ENCODE results near the gene ATG13.

ATG13 gene

GRCh38 chr11:46577058-46577457 is 40.3 kb upstream of the ATG13 start:
- TF ChIP-seq USF1 (IDR thresholded peaks at IDR 0.05), result no peak
- TF ChIP-seq CEBPB (IDR thresholded peaks at IDR 0.05), result no peak
- TF ChIP-seq FOXM1 (IDR thresholded peaks at IDR 0.05; ENCODE audit: borderline replicate concordance, low read depth), result no peak
- no peak for TF ChIP-seq ZBTB7A (IDR thresholded peaks at IDR 0.05; ENCODE audit: low read depth)
- TF ChIP-seq YY1 (IDR thresholded peaks at IDR 0.05; ENCODE audit: low read depth), result no peak
- TF ChIP-seq REST (IDR thresholded peaks at IDR 0.05; ENCODE audit: low read depth), result no peak
- TF ChIP-seq EP300 (IDR thresholded peaks at IDR 0.05; ENCODE audit: borderline replicate concordance), result no peak
- TF ChIP-seq NFIC (IDR thresholded peaks at IDR 0.05), result no peak
- TF ChIP-seq EGR1 (IDR thresholded peaks at IDR 0.05), result no peak
- no peak for TF ChIP-seq TCF12 (IDR thresholded peaks at IDR 0.05; ENCODE audit: low read depth)
- no peak for TF ChIP-seq TEAD4 (IDR thresholded peaks at IDR 0.05)
- no peak for TF ChIP-seq RAD21 (IDR thresholded peaks at IDR 0.05; ENCODE audit: low read depth)
- TF ChIP-seq MAX (IDR thresholded peaks at IDR 0.05), result no peak
- no peak for TF ChIP-seq TAF1 (IDR thresholded peaks at IDR 0.05; ENCODE audit: low read depth)
- TF ChIP-seq CREB1 (IDR thresholded peaks at IDR 0.05; ENCODE audit: low read depth), result no peak

- TF ChIP-seq ZBTB7A (IDR thresholded peaks at IDR 0.05; ENCODE audit: low read depth) (no peak), EGR1 (IDR thresholded peaks at IDR 0.05) (no peak), NFIC (IDR thresholded peaks at IDR 0.05) (no peak), FOXM1 (IDR thresholded peaks at IDR 0.05; ENCODE audit: borderline replicate concordance, low read depth) (no peak), TEAD4 (IDR thresholded peaks at IDR 0.05) (no peak), USF1 (IDR thresholded peaks at IDR 0.05) (no peak), YY1 (IDR thresholded peaks at IDR 0.05; ENCODE audit: low read depth) (no peak), CREB1 (IDR thresholded peaks at IDR 0.05; ENCODE audit: low read depth) (no peak), RAD21 (IDR thresholded peaks at IDR 0.05; ENCODE audit: low read depth) (no peak), TAF1 (IDR thresholded peaks at IDR 0.05; ENCODE audit: low read depth) (no peak), MAX (IDR thresholded peaks at IDR 0.05) (no peak), REST (IDR thresholded peaks at IDR 0.05; ENCODE audit: low read depth) (no peak), TCF12 (IDR thresholded peaks at IDR 0.05; ENCODE audit: low read depth) (no peak), CEBPB (IDR thresholded peaks at IDR 0.05) (no peak), EP300 (IDR thresholded peaks at IDR 0.05; ENCODE audit: borderline replicate concordance) (no peak)
Measured at GRCh38 chr11:46582588-46582987, 34.8 kb upstream of the ATG13 start.

- TF ChIP-seq EGR1 (IDR thresholded peaks at IDR 0.05) (no peak), YY1 (IDR thresholded peaks at IDR 0.05; ENCODE audit: low read depth) (no peak), EP300 (IDR thresholded peaks at IDR 0.05; ENCODE audit: borderline replicate concordance) (no peak), USF1 (IDR thresholded peaks at IDR 0.05) (no peak), TCF12 (IDR thresholded peaks at IDR 0.05; ENCODE audit: low read depth) (no peak), RAD21 (IDR thresholded peaks at IDR 0.05; ENCODE audit: low read depth) (no peak), CREB1 (IDR thresholded peaks at IDR 0.05; ENCODE audit: low read depth) (no peak), MAX (IDR thresholded peaks at IDR 0.05) (no peak), NFIC (IDR thresholded peaks at IDR 0.05) (no peak), TAF1 (IDR thresholded peaks at IDR 0.05; ENCODE audit: low read depth) (no peak), FOXM1 (IDR thresholded peaks at IDR 0.05; ENCODE audit: borderline replicate concordance, low read depth) (no peak), CEBPB (IDR thresholded peaks at IDR 0.05) (no peak), TEAD4 (IDR thresholded peaks at IDR 0.05) (no peak)
Measured at GRCh38 chr11:46588131-46588530, 29.2 kb upstream of the ATG13 start.

GRCh38 chr11:46588915-46589314 is 28.4 kb upstream of the ATG13 start:
- TF ChIP-seq RAD21 (IDR thresholded peaks at IDR 0.05; ENCODE audit: low read depth) (no peak), CEBPB (IDR thresholded peaks at IDR 0.05) (no peak), USF1 (IDR thresholded peaks at IDR 0.05) (no peak), YY1 (IDR thresholded peaks at IDR 0.05; ENCODE audit: low read depth) (no peak), REST (IDR thresholded peaks at IDR 0.05; ENCODE audit: low read depth) (no peak), MAX (IDR thresholded peaks at IDR 0.05) (no peak)
